GM18499 (cell line): ENCODE measurements around the gene ZNF775.

Experiments used
- ATAC-seq: cut with Tn5 transposase; IDR thresholded peaks from one replicate; pipeline ENCODE4 v1.9.1; 2021; ENCODE audit warnings: moderate number of reproducible peaks; ENCODE audit not compliant: insufficient read depth, unreplicated experiment

The ZNF775 gene

GRCh38 chr7:150368096-150368883 lies 10.8 kb upstream of the ZNF775 start, which contains the start of gene REPIN1:
TSS of gene REPIN1 (plus strand) at chr7:150368822. CDS start at chr7:150369712, 890 bp downstream.
- ATAC-seq: no peak

- no peak for ATAC-seq
These were observed 10.0 kb upstream of the ZNF775 start for GRCh38 chr7:150368884-150369747.

GRCh38 chr7:150369748-150370501 lies 9.2 kb upstream of the ZNF775 start:
- ATAC-seq: no peak

- no peak for ATAC-seq
These were observed 8.5 kb upstream of the ZNF775 start for GRCh38 chr7:150370612-150371071.

- no peak for ATAC-seq
These were observed 7.8 kb upstream of the ZNF775 start for GRCh38 chr7:150371131-150371995.

- no peak for ATAC-seq
These were observed 7.2 kb upstream of the ZNF775 start for GRCh38 chr7:150371996-150372270.

- ATAC-seq: no peak
These were observed 6.7 kb upstream of the ZNF775 start for GRCh38 chr7:150372271-150373048.

- no peak for ATAC-seq
These were observed 5.9 kb upstream of the ZNF775 start for GRCh38 chr7:150373049-150373801.

GRCh38 chr7:150374026-150374425 lies 5.1 kb upstream of the ZNF775 start:
- no peak for ATAC-seq

- no peak for ATAC-seq
These were observed 4.7 kb upstream of the ZNF775 start for GRCh38 chr7:150374472-150374871.

- no peak for ATAC-seq
These were observed 3.2 kb upstream of the ZNF775 start for GRCh38 chr7:150375662-150376521.

- no peak for ATAC-seq
These were observed 2.6 kb upstream of the ZNF775 start for GRCh38 chr7:150376560-150376959.

GRCh38 chr7:150377196-150377595 lies 1.9 kb upstream of the ZNF775 start:
- ATAC-seq: no peak

GRCh38 chr7:150377635-150378034 lies 1.5 kb upstream of the ZNF775 start:
- no peak for ATAC-seq

GRCh38 chr7:150378115-150378852 lies 846 bp upstream of the ZNF775 start:
- ATAC-seq: no peak

GRCh38 chr7:150379441-150380379 lies 580 bp downstream of the ZNF775 start:
- ATAC-seq: peak; percentile 19
